HCT116 (cell line): ENCODE measurements around the gene MMRN1. TPM values are rescaled to one million over a fixed set of nuclear protein-coding genes. Genes with fewer than 3 reads are reported as not detected.

Experiments used
- ATAC-seq: fragments of 200-7000 bp; cut with Tn5 transposase; 2 replicates; pipeline ENCODE4 v1.9.1; 2020; ENCODE audit warnings: mild to moderate bottlenecking, moderate library complexity
- BruUV-seq: library from RNA; stranded (reverse); fragments of 400-500 nt; replicated peaks from 2 replicates; lab custom pipeline; 2021; lab: Mats Ljungman, UMichigan
- CTCF ChIA-PET: fragments of 300-600 bp; sonication (Branson Sonifier 250); formaldehyde crosslinking; loops from one replicate; lab custom pipeline; 2021; ENCODE audit warnings: antibody characterized with exemption; lab: Charles Lee
- POLR2A ChIA-PET: fragments of 300-600, 350-600 bp; sonication (Branson Sonifier 250); formaldehyde crosslinking; loops from one replicate; lab custom pipeline; 2021; ENCODE audit warnings: antibody characterized with exemption; lab: Charles Lee
- RAD21 ChIA-PET, 2 experiments: fragments of 300-600 bp; sonication (Branson Sonifier 250); formaldehyde crosslinking; loops; one replicate each; lab custom pipeline; 2023; ENCODE audit warnings: low total read pairs in 2 of 2; ENCODE audit not compliant: uncharacterized antibody in 2 of 2, unreplicated experiment in 2 of 2, low non-redundant PET in 1 of 2; lab: Charles Lee
- DNase-seq: peaks from one replicate; pipeline ENCODE4 v3.0.0-alpha.2; 2010; ENCODE audit warnings: low read depth, low spot score
- H2AFZ ChIP-seq: fragments of 200-600 bp; shearing (Covaris generic), sonication (generic); 2 replicates; pipeline ENCODE4 v1.6.1; 2017; ENCODE audit warnings: low read depth, mixed run types, mixed read lengths, antibody characterized with exemption, low read length; ENCODE audit not compliant: poor library complexity, severe bottlenecking
- H3K27ac ChIP-seq: 2 replicates; pipeline ENCODE4 v1.5.1; 2012; ENCODE audit warnings: low read depth, low read length
- H3K27me3 ChIP-seq: fragments of 200-600 bp; sonication (generic); 2 replicates; pipeline ENCODE4 v1.6.1; 2016; ENCODE audit warnings: mixed run types, low read length, mixed read lengths; ENCODE audit not compliant: insufficient read depth
- H3K36me3 ChIP-seq, 2 experiments: fragments of 200-500 bp in 1 of 2; fragments of 200-600 bp in 1 of 2; sonication (Bioruptor generic) in 1 of 2; sonication (generic) in 1 of 2; 2 replicates each; pipeline versions ENCODE4 v1.5.1 to v1.6.1; 2014 to 2016; ENCODE audit warnings: low read length in 2 of 2, inconsistent platforms in 1 of 2, mixed read lengths in 1 of 2, mixed run types in 1 of 2; ENCODE audit not compliant: insufficient read depth in 2 of 2, control insufficient read depth in 1 of 2
- H3K4me1 ChIP-seq, 2 experiments: fragments of 200-600 bp in 1 of 2; sonication (generic) in 1 of 2; 2 replicates each; pipeline versions ENCODE4 v1.5.1 to v1.6.1; 2012 to 2017; ENCODE audit warnings: low read length in 2 of 2, inconsistent platforms in 1 of 2, mild to moderate bottlenecking in 1 of 2, mixed read lengths in 1 of 2, mixed run types in 1 of 2, moderate library complexity in 1 of 2; ENCODE audit not compliant: insufficient read depth in 2 of 2, control insufficient read depth in 1 of 2
- H3K4me2 ChIP-seq: fragments of 200-600 bp; sonication (generic); 2 replicates; pipeline ENCODE4 v1.6.1; 2017; ENCODE audit warnings: mixed run types, low read length, mixed read lengths
- H3K4me3 ChIP-seq, 2 experiments: fragments of 200-600 bp in 1 of 2; sonication (generic) in 1 of 2; replicated peaks in 1 of 2; 2 replicates each; pipeline ENCODE4 v1.5.1; 2011 to 2016; ENCODE audit warnings: low read length in 2 of 2, control low read depth in 1 of 2, low read depth in 1 of 2, mild to moderate bottlenecking in 1 of 2, mixed read lengths in 1 of 2, mixed run types in 1 of 2
- H3K79me2 ChIP-seq: fragments of 200-600 bp; sonication (generic); 2 replicates; pipeline ENCODE4 v1.6.1; 2017; ENCODE audit warnings: mild to moderate bottlenecking, mixed run types, low read length, moderate library complexity, mixed read lengths; ENCODE audit not compliant: insufficient read depth
- H3K9ac ChIP-seq: fragments of 200-600 bp; sonication (generic); 2 replicates; pipeline ENCODE4 v1.6.1; 2016; ENCODE audit warnings: low read length, mixed read lengths
- H3K9me2 ChIP-seq: fragments of 200-600 bp; sonication (generic), shearing (Covaris generic); 2 replicates; pipeline ENCODE4 v1.6.1; 2017; ENCODE audit warnings: mixed run types, mild to moderate bottlenecking, moderate library complexity; ENCODE audit not compliant: insufficient read depth
- H3K9me3 ChIP-seq, 2 experiments: fragments of 200-500 bp in 1 of 2; fragments of 200-600 bp in 1 of 2; sonication (Bioruptor generic) in 1 of 2; sonication (generic) in 1 of 2; 2 replicates each; pipeline ENCODE4 v1.6.1; 2014 to 2017; ENCODE audit warnings: low read length in 2 of 2, mixed read lengths in 2 of 2, inconsistent platforms in 1 of 2, low read depth in 1 of 2, mild to moderate bottlenecking in 1 of 2, mixed run types in 1 of 2, moderate library complexity in 1 of 2; ENCODE audit not compliant: control insufficient read depth in 1 of 2, insufficient read depth in 1 of 2
- H4K20me1 ChIP-seq: fragments of 200-600 bp; sonication (generic), shearing (Covaris generic); 2 replicates; pipeline ENCODE4 v1.6.1; 2017; ENCODE audit warnings: mixed run types, mild to moderate bottlenecking, moderate library complexity; ENCODE audit not compliant: insufficient read depth
- CBX3 ChIP-seq: IDR thresholded peaks from 2 replicates; pipeline ENCODE4 v1.6.1; 2012; ENCODE audit warnings: low read depth
- CTCF ChIP-seq, 3 experiments: fragments of 200-600 bp in 1 of 3; sonication (generic) in 1 of 3; IDR thresholded peaks in 2 of 3; conservative IDR thresholded peaks in 1 of 3; 2 replicates each; pipeline ENCODE4 v1.5.1; 2012 to 2017; ENCODE audit warnings: low read depth in 2 of 3, low read length in 2 of 3, antibody characterized with exemption in 1 of 3, borderline replicate concordance in 1 of 3, control low read depth in 1 of 3, mild to moderate bottlenecking in 1 of 3, mixed read lengths in 1 of 3, mixed run types in 1 of 3, moderate library complexity in 1 of 3; ENCODE audit not compliant: insufficient read depth in 1 of 3
- EGR1 ChIP-seq: IDR thresholded peaks from 2 replicates; pipeline ENCODE4 v1.6.1; 2012; ENCODE audit warnings: low read depth
- ELF1 ChIP-seq: IDR thresholded peaks from 2 replicates; pipeline ENCODE4 v1.6.1; 2012; ENCODE audit warnings: low read depth, borderline replicate concordance
- EZH2 ChIP-seq: fragments of 200-600 bp; sonication (generic); IDR thresholded peaks from 2 replicates; pipeline ENCODE4 v1.6.1; 2017; ENCODE audit warnings: antibody characterized with exemption, mixed run types
- EZH2phosphoT487 ChIP-seq: fragments of 200-600 bp; IDR thresholded peaks from 2 replicates; pipeline ENCODE4 v1.6.1; 2018; ENCODE audit warnings: antibody characterized with exemption, borderline replicate concordance
- JUND ChIP-seq: IDR thresholded peaks from 2 replicates; pipeline ENCODE4 v1.6.1; 2012
- MAX ChIP-seq: IDR thresholded peaks from 2 replicates; pipeline ENCODE4 v1.6.1; 2012
- POLR2A ChIP-seq: IDR thresholded peaks from 2 replicates; pipeline ENCODE4 v1.7.0; 2011; ENCODE audit warnings: borderline replicate concordance; ENCODE audit not compliant: insufficient read depth, insufficient read length; ENCODE audit errors: extremely low read depth
- POLR2AphosphoS5 ChIP-seq: IDR thresholded peaks from 2 replicates; pipeline ENCODE4 v1.6.1; 2011; ENCODE audit warnings: mild to moderate bottlenecking, low read depth, low read length, moderate library complexity
- RAD21 ChIP-seq: IDR thresholded peaks from 2 replicates; pipeline ENCODE4 v1.6.1; 2012; ENCODE audit warnings: low read depth, mild to moderate bottlenecking
- REST ChIP-seq: IDR thresholded peaks from 2 replicates; pipeline ENCODE4 v1.6.1; 2012; ENCODE audit warnings: low read depth
- SP1 ChIP-seq: IDR thresholded peaks from 2 replicates; pipeline ENCODE4 v1.6.1; 2012; ENCODE audit warnings: low read depth
- TCF7L2 ChIP-seq: IDR thresholded peaks from 2 replicates; pipeline ENCODE4 v1.7.0; 2011; ENCODE audit warnings: borderline replicate concordance, inconsistent platforms; ENCODE audit not compliant: insufficient read depth, insufficient read length; ENCODE audit errors: extremely low read depth
- ZNF274 ChIP-seq: fragments of 200-500 bp; sonication (Bioruptor generic); IDR thresholded peaks from 2 replicates; pipeline ENCODE4 v1.6.1; 2014; ENCODE audit warnings: mild to moderate bottlenecking, low read depth, low read length, inconsistent platforms
- intact Hi-C: fragments of 100-400 bp; cut with micrococcal nuclease; formaldehyde crosslinking; loops from 2 replicates; pipeline ENCODE4 v1.10.0; 2022
- total RNA-seq: library from RNA; stranded (reverse); gene quantifications from one replicate; pipeline ENCODE4 v1.2.1, GENCODE V29; 2021; ENCODE audit not compliant: unreplicated experiment
- TF ChIP-seq, protein P1 (sequence below): IDR thresholded peaks from 2 replicates; pipeline ENCODE4 v1.6.1; 2011; ENCODE audit warnings: mild to moderate bottlenecking, low read length, moderate library complexity; ENCODE audit not compliant: insufficient replicate concordance; ENCODE audit errors: extremely low read depth

MMRN1 gene
- total RNA-seq, 1 experiment from 2014 or later = 0.12 TPM

- TF ChIP-seq ELF1 (no peak), MAX (no peak), POLR2A (no peak), EZH2phosphoT487 (no peak), ZNF274 (no peak), POLR2AphosphoS5 (no peak), CBX3 (no peak), SP1 (no peak), REST (no peak), TCF7L2 (no peak), EZH2 (no peak), CTCF (IDR thresholded peaks at IDR 0.05 in 2 of 3, conservative IDR thresholded peaks at IDR 0.05 in 1 of 3; ENCODE audit: borderline replicate concordance in 1 of 3, insufficient read depth in 1 of 3, low read depth in 2 of 3, low read length in 2 of 3) (no peak), JUND (no peak), EGR1 (no peak), RAD21 (no peak)
- TF ChIP-seq, protein P1, sequence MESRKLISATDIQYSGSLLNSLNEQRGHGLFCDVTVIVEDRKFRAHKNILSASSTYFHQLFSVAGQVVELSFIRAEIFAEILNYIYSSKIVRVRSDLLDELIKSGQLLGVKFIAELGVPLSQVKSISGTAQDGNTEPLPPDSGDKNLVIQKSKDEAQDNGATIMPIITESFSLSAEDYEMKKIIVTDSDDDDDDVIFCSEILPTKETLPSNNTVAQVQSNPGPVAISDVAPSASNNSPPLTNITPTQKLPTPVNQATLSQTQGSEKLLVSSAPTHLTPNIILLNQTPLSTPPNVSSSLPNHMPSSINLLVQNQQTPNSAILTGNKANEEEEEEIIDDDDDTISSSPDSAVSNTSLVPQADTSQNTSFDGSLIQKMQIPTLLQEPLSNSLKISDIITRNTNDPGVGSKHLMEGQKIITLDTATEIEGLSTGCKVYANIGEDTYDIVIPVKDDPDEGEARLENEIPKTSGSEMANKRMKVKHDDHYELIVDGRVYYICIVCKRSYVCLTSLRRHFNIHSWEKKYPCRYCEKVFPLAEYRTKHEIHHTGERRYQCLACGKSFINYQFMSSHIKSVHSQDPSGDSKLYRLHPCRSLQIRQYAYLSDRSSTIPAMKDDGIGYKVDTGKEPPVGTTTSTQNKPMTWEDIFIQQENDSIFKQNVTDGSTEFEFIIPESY = no peak
- CTCF ChIA-PET = no interaction called here
- H3K79me2 ChIP-seq = no peaks in the 10 kb centered on the region
- H3K4me1 ChIP-seq = no peaks in the 10 kb centered on the region
- H3K4me3 ChIP-seq = no peak overlapping the region
- no peaks in the 10 kb centered on the region for H4K20me1 ChIP-seq
- no peak overlapping the region for H2AFZ ChIP-seq
- H3K9me2 ChIP-seq = no peaks in the 10 kb centered on the region
- ATAC-seq = no peak
- H3K27me3 ChIP-seq = no peaks in the 10 kb centered on the region
- POLR2A ChIA-PET = no interaction called here
- H3K4me2 ChIP-seq = no peak overlapping the region
- BruUV-seq = no TSS peak
- no peak for DNase-seq
- RAD21 ChIA-PET = no interaction called here
- no peaks in the 10 kb centered on the region for H3K9me3 ChIP-seq
- H3K36me3 ChIP-seq = no peaks in the 10 kb centered on the region
- H3K9ac ChIP-seq = no peak overlapping the region
- no peak overlapping the region for H3K27ac ChIP-seq
- intact Hi-C loops = no loop called here
Observed at GRCh38 chr4:89995006-89995405, 100.4 kb downstream of the MMRN1 start.
